ENCODE data around the gene RNF14.
"Not testable (repeated sequence)": the region's sequence is repeated elsewhere in the genome, so short reads cannot be mapped to it uniquely, and the experiment has no call there.

Gene RNF14

DNA sequence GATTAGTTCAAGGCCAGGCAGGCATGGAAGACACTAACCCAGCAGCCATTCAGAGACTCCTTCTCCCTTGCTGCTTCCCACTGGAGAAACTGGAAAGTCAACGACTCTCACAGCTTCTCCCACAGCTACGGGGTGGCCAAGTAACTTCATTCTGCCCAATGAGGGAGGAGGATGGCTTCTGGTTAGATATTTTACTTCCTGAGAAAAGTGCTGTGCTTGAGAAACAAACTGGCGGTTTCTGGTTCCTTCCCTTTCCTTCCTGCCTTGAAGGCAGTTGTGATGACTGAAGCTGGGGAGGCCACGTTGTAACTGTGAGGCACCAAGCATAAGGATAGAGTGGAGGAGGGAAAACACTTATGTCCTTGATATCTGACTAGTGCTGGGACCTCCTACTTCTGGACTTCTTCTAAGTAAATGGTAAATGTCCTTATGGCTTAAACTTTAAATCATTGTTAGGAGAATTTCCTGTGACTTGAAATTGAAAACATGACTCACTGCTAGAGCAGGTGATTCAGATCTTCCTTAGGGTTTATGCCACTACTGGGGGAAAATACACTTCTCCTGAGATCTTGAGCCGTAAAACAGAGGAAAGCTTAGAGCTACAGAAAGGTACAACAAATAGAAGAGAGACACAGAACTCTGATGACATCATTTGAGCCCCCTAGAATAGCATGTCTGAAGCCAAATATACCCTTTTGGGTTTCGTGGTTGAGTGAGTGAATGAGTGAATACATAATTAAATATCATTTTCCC, 47.1 kb downstream of the RNF14 start:
- DNase-seq (ENCODE audit: low spot score) = peak; percentile 36

DNA sequence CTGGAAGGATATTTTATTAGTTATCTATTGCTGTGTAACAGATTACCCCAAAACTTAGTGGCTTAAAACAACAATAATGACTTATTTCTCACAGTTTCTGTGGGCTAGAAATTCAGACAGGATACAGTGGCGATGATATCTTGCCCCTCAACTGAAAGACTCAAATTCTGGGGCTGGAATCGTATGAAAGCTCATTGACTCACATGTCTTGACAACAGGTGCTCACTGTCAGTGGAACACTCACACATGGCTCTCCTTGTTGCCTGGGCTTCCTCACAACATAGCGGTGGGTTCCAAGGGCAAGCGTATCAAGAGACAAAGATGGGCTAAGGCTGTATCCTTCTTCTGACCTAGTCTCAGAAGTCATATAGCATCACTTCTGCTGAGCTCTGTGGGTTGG, 47.7 kb downstream of the RNF14 start:
- DNase-seq (ENCODE audit: low spot score) = no peak

GRCh38 chr5:142017832-142018427, 49.0 kb downstream of the RNF14 start:
- no peak for DNase-seq (ENCODE audit: low spot score)

DNA sequence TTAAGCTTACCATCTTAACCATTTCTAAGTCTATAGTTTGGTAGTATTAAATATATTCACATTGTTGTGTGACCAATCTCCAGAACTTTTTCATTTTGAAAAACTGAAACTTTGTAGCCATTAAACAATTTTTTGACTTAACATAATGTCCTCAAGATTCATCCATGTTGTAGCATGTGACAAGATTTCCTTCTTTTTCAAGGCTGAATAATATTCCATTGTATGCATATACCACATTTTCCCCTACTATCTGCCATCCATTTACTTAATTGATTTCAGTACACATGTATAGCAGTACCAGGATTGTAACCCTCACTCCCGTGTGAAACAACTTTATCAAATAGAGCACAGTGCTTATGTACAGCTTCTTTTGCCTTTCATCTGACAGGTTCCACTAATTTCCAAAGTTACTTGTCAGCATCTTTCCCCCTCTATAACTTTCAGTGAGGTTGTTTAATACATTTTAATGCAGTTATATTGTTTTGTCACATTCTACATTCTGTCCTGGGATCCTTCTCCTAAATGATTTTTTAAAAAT, 51.3 kb downstream of the RNF14 start:
- no peak for DNase-seq (ENCODE audit: low spot score)

GRCh38 chr5:142023836-142024235, 54.9 kb downstream of the RNF14 start:
- DNase-seq (ENCODE audit: low spot score) = no peak

DNA sequence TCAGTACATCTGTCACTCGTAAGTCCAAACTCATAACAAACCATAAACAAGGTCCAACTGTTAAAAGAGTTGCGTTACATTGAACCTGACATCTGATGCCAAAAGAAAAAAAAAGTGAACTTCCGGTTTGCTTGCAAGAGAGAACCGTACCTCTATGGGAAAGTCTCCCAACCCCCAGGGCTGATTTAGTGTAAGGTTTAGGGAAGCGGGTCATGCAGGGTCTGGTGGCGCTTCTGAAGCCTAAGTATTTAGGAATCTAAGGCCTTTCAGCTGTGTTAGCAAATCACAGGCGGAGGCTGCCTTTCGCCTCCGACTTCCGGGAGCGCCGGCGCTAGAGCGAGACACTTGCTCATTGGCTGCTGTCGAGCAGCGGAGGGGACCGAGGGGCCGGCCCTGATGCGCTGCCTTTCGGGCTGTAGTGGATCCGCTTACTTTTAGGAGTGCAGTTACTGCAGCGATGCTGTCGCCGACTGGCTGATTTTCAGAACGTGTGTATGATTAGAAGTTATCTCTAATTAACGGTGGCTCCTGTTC, 55.9 kb downstream of the RNF14 start:
- DNase-seq (ENCODE audit: low spot score) = peak; percentile 78

DNA sequence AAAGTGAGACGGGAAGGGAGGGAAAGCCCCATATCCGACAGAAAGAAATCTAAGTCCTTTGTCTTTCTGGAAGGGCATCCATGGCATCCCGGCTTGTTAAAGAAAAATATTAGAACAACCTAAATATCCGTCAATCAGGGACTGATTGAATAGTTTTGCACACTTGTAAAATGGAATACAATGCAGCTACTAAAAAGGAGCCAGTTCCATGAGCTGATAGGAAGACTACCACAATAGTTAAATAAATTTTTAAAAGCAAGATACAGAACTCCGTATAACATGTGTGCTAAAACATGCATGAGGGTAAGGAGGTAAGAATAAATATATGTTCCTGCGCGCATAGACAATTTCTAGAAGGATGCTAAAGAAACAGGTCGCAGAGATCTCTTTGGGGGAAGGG, 56.7 kb downstream of the RNF14 start:
- no peak for DNase-seq (ENCODE audit: low spot score)

DNA sequence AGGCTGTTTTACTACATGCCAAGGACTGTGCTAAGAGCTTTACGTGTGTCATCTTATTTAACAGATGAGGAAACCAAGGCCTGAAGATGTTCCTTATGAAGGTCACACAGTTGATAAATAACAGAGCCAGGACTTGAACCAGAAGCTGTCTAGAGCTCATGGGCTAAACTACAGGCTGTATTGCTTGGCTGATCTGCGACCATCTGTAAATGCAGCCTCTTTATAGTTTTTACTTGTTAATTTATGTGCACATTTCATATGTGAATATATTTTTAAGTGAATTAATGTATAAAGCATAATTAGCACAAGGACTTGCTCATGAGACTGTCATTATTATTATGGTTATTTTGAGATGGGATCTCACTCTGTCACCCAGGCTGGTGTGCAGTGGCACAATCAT, 63.2 kb downstream of the RNF14 start:
- DNase-seq (ENCODE audit: low spot score) = no peak

DNA sequence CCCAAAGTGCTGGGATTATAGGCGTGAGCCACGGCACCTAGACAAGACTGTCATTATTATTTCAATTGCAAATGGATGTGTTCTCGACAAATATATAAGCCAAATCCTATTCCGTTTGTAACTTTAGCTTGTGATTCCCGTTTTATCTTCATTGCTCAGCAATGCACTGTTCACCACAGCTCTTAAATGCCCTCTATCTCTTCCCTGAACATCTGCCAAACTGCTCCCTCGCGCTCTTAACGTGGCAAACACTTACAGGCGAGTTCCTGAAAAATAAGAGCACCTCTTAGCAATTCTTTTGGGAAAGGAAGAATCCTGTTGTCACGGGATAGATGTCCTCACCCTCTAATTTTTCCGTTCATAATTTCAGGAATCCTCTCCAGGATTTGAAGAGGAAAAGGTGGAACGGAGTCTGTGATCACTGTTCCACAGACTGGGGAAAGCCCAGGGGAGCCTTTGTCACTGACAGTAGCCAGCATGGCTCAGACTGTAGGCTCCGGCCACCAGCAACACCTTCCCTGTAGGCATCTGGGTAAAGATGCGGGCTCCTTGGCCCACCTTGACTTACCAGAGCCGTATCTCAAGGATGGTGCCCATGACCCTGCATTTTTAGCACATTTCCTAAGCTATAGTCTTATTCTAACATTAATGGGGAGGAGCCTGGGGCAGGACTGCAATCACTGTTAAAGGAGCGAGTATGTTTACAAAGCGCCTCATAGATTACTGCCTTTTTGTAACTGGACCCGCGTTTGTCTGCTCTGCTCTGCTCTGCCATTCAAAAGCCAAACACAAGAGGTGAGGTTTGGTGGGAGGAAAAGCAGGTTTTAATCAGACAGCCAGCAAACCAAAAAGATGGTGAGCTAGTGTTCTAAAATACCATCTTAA, 64.1 kb downstream of the RNF14 start:
- no peak for DNase-seq (ENCODE audit: low spot score)

GRCh38 chr5:142033632-142034567, 65.0 kb downstream of the RNF14 start:
- not testable (repeated sequence) for DNase-seq (ENCODE audit: low spot score)

GRCh38 chr5:142034994-142035393, 66.1 kb downstream of the RNF14 start:
- DNase-seq (ENCODE audit: low spot score) = no peak

- no peak for DNase-seq (ENCODE audit: low spot score)
Observed at GRCh38 chr5:142036918-142037317, 68.0 kb downstream of the RNF14 start.

GRCh38 chr5:142037599-142037998, 68.7 kb downstream of the RNF14 start:
- DNase-seq (ENCODE audit: low spot score) = not testable (repeated sequence)

GRCh38 chr5:142038735-142039134, 69.8 kb downstream of the RNF14 start:
- DNase-seq (ENCODE audit: low spot score) = no peak
